Activated CD4-positive, CD25-positive, alpha-beta regulatory T cell treated with anti-CD3 and anti-CD28 coated beads, Interleukin-2, amount 50 U/mL, for 24 hours (primary cell): ENCODE results near the gene ZNF648.
"Not testable (repeated sequence)": the region's sequence is repeated elsewhere in the genome, so short reads cannot be mapped to it uniquely, and the experiment has no call there.

Source experiments
- ATAC-seq, 2 donors: fragments of 150-1000 bp; cut with Tn5 transposase; one replicate each; pipeline ENCODE4 v1.10.0; 2021; ENCODE audit warnings: mild to moderate bottlenecking in 1 of 2, moderate library complexity in 1 of 2

ZNF648 gene, protein sequence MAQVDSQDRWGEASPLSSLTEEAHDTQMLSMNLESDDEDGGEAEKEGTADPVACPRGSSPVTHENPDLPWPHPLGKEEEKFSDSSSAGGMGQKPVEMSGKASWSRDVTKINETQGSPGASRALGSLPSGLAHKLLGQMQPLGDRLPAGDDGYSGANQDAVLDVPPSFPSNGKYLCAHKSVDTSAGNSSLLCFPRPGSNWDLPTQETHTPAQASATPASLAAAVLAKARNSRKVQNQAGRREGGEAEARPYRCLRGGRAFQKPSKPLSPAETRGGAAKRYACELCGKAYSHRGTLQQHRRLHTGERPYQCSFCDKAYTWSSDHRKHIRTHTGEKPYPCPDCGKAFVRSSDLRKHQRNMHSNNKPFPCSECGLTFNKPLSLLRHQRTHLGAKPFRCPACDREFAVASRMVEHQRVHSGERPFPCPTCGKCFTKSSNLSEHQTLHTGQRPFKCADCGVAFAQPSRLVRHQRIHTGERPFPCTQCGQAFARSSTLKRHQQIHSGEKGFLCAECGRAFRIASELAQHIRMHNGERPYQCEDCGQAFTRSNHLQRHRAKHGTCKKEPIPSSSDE

DNA sequence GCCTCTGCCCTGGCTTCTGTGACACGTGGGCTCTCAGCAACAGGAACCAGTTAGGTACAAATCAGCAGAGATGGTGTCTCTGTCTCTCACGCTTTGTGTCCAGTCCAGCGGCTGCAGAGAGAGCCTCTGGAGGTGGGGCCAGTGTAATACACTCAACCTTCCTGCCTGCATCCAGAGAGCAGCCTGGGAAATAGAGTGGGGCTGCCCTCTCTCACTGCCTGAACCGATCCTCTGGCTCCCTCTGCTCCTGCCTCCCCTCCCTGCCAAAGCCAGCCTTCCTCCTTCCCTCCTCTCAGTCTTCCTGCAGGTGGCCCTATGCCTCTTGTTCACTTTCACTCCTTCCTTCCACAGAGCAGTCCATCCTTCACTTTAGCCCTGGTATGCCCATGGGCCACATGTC lies at the start of gene ZNF648:
Gene ZNF648 (minus strand): TSS at position 119 of the 400 bp plus-strand sequence. CDS start 3,702 bp downstream, outside the sequence.
- ATAC-seq, result no peak

DNA sequence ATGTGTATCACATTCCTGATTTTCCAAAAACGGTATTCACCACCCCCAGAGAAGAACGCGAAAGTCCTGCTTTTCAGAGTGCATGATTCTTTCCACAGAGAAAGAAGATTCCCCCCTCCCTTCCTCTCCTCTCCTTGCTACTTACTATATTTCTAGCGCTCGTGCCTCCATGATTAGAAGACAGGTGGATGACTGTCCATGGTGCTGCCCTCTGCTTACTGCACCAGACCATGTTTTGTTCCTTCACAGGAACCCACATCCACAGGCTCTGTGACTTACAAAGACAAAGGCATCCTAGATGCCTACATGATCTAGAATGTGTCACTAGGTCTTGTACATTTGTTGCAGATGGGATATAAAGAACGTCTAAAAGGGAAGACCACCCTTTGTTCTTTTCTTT lies 49.1 kb upstream of the ZNF648 start:
- ATAC-seq, result no peak

DNA sequence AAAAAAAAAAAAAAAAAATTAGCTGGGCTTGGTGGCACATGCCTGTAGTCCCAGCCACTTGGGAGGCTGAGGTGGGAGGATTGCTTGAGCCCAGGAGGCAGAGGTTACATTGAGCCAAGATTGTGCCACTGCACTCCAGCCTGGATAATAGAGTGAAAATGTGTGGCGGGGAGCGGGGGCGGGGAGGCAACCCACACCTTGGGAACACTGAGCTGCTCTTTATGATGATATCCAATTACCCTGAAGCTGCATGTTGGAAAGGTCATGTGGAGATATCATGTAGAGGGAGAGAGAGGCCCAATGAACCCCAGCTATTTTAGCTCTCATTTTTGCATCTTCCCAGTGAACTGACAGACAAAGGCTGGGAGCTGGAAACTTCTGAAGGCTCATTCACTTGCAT lies 48.3 kb upstream of the ZNF648 start:
- ATAC-seq, result no peak

DNA sequence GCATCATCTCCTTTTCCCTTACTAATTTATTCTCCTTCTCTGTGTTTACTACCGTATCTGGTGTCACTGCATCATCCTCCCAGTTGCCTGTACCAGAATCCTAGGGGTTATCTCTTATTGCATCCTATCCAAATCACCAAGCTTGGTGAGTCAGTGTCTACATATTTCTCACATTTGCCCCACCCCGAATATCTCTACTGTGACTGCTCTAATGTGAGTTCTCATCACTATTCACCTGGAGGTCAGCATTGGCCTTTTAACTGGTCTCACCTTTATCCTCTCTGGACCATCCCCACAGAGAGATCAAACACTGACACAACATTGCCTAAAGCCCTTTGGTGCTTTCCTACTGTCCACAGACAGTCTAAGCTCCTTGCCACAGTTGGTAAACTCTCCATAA lies 45.7 kb upstream of the ZNF648 start:
- ATAC-seq, result no peak

DNA sequence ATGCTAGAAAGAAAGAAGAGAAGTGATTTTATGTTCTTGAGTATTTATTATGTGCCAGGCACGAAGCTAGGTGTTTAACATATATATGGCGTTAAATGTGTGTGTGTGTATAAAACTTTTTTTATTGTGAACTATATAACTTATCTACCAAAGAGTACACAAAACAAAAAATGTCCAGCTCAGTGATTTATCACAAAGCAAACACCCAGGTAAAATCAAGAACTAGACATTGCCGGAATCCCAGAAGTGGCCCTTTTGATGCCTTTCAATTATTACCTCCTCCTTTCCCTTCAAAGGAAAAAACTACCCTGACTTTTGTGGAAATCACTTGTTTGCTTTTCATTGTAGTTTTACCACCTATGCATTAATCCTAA lies 40.5 kb upstream of the ZNF648 start:
- no peak for ATAC-seq

DNA sequence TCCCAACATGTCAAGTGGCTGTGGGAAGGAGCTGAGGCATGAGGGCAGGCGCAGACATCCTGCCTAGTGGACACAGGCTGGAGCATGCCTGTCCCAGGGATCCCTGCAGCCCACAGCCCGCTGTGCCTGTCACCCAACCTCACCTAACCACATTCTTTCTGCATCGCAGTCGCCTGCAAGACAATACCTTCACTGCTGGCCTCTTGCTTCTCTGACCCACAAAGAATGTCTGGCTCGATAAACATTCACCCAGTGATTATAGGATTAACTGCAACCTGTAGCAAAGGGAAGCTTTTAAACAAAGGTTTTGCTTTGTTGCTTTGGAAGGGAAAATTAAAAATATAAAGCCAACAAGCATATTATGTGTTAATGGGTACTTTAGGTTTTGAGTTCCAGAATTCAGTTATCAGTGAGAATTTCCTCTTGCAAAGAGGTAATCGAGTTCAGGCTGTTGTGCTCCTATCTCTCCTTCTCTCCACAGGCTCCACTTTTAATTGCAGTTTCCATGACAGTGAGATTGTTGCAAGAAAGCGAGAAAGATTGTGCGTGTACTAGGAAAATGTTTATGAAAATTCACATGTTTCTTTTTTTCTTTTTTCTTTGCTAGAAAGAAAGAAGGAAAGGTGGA lies 40.0 kb upstream of the ZNF648 start:
- no peak for ATAC-seq

DNA sequence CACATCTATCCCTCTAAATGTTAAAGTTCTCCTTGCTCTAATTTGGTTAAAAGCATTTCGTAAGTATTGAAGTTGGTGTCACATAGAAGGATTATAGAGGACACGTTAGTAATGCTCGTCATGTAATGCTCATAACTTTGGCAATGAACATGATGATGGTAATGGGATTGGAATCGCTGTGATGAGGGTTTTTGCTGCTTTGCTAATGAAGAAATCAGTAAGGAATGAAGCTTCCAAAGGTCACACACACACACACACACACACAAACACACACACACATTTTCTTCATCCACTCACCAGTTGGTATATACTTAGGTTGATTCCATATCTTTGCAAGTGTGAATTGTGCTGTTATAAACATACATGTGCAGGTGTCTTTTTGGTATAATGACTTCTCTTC lies 36.8 kb upstream of the ZNF648 start:
- ATAC-seq, result no peak

DNA sequence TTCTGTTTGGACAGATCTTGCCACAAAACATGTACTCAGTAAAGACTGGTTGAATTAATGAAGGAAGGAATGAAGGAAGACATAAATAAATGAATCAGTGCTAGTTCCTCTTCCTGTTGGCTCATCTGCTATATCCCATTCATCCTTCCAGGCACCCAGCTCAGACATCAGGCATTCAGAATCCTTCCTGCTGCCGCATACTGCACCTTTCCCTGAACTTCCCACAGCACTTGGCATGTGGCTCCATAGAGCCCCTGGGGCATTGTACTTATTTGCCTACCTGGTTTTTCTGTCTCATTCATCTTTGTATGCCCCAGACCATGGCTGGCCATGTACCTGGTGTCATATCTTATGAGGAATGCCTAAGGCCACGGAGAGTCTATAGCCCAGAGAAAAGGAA lies 34.4 kb upstream of the ZNF648 start:
- ATAC-seq, result no peak

DNA sequence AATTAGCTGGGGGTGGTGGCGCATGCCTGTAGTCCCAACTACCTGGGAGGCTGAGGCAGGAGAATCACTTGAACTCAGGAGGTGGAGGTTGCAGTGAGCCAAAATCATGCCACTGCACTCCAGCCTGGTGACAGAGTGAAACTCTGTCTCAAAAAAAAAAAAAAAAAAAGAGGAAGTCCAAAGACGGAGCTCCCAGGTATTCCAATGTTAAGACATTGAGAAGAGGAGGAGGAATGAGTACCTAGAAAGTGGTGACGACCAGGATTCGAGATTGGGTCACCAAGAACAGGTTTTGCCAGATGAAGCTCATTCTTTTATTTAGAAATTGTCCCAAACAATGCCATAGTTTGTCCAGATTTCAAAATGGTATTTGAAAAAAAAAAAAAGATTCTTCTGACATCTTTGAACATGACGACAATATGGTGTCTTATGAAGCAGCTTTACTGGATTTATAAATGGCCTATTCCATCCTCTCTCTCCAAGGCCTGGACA lies 33.0 kb upstream of the ZNF648 start:
- ATAC-seq, result not testable (repeated sequence)

DNA sequence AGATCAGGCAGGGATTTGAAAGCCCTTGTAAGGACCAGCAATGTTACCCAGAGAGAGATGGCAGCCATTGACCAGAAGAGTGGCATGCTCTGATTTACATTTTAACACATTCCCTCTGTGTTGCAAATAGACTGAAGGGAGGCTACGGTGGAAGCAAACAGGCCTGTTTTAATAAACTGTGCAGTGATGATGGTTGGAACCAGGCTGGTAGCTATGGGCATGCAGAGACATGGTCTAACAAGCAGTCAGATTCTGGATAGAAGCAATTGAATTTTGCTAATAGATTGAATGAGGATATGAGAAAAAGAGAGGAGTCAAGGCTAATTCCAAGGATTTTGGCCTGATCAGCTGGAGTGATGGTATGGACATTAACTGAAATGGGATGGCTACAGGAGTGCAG lies 32.3 kb upstream of the ZNF648 start:
- ATAC-seq, result no peak

DNA sequence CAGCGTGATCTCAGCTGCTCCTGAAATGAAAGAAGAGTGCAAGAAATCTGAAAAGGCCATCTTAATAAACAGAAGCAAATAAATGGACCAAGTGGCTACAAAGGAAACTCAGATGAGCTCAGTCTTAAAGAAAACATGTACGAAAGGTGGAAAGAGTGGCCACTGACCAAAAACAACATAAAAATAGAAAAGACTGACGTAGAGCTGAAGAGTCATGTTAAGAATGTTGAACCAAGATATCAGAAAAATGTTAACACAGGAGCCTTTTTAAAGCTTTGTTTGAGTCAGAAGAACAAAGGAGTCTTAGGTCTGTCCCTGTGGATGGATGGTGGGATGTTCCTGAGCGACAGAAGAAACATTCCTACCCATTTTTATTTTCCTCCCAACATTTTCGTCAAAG lies 30.8 kb upstream of the ZNF648 start:
- no peak for ATAC-seq

DNA sequence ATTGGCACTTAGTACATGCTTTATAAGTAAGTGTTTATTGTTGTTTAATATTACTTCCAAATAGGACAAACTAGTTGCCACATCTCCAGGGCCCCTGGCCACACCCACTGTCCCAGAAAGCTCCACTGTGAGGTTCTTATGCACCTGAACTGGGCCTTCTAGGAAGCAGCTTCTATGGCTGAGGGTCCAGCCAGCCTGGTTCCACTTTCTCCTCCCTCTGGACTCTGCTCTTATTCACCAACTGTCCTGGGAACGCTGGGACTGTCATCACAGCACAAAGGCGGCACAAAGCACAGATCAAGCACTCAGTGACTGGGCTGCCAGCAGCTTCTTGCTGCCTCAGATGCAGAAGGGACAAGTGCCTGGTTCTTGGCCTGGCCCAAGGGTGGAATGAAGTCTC lies 29.6 kb upstream of the ZNF648 start:
- ATAC-seq, result no peak

DNA sequence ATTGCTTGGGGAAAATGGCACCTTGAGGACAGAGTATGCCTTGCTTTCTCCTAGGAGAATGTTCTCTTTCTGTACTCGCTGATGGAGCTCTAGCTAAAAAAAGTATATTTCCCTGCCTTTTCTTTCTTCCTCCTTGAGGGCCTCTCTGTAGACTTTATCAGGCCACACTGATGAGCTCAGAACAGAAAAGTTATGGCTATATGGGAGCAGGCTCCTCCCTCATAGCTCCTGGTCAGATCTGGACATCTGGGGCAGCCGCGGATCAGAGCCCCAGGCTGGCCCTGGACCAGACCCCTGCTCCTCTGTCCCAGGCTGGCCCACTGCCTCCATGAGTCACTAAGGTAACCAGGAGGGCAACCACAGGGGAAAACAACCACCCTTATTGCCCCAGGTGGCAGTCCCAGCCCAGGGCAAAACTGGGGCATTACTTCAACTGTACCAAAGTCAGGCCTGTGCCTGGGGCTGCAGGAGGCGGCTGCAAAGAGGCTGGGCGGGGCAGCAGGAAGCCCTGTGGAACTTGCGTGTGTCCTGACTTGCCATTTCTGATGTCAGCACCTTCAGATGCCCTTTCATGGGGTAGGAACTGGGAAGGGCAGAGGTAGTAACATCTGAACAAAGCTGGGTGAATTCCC lies 26.3 kb upstream of the ZNF648 start:
- ATAC-seq, result no peak

DNA sequence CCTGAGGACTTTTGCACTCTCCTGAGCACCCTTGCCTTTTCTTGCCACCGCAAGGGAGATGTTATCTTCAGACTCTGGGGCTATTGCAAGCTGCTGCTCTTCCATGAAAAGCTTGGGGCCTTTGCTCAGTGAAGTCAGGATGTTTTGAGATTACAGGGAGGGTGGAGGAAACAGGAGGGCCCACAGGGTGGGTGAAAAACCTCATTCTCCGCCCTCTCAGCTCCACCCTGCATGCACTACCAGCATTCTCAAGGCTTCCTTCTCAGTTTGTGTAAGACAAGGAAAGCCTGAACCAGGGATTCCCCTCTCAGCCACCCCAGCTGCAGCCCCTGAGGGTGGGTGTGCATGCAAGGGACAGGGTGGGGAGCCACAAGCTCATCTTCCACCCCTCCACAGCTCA lies 25.8 kb upstream of the ZNF648 start:
- ATAC-seq, result no peak

DNA sequence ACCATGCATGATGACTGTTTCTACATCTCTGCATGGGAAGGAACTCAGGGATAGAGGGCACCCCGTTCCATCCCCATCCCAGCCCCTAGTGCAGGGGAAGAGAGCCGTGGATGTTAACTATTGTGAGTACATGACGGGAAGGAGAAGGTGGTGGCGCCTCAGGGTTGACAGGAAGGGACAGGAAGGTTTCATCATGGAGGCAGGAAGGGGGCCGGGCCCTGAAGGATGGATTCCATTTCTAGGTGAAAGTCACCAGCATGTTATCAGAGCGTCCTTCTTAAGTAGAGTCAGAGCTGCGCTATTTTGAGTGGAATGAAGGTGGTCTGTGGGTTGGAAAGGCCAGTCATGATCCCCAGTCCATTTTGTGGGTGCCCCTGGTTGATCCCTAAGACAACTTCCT lies 25.1 kb upstream of the ZNF648 start:
- no peak for ATAC-seq

DNA sequence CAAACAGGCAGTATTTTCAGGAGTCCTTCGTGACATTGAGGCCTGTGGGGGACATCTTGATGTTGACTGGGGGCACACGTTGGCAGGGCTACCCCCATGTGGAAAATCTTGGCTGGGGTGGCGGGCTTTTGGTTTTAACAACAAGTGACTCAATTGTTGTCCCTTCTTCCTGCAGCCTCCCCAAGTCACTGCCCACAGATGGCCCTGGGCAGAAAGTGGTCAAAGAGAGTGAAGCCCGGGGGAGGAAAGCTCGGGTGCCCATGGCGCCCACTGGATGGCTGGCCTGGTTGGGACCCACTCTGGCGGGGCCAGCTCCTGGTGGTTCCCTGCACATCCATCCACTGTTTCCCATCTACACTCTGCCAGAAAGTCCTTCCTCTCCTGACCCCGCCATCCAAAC lies 24.6 kb upstream of the ZNF648 start:
- no peak for ATAC-seq

DNA sequence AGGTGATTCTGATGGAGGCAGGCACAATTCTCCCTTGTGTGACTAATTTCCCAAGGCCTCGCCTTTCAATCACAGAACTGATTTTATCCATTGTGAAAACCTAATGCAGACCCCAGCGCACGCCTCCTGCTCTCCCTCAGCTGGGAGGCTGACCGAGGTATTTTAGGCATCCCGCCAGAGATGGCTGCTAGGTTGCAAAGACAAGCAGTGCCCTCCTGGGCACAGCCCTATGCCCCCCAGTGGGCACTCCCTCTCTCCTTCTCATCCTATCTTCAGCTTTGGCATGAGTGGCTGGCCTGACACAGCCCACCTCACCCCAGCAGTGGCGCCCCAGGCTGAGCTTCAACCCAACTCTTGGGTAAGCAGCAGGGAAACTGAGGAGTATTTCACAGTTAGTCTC lies 24.2 kb upstream of the ZNF648 start:
- ATAC-seq, result no peak

DNA sequence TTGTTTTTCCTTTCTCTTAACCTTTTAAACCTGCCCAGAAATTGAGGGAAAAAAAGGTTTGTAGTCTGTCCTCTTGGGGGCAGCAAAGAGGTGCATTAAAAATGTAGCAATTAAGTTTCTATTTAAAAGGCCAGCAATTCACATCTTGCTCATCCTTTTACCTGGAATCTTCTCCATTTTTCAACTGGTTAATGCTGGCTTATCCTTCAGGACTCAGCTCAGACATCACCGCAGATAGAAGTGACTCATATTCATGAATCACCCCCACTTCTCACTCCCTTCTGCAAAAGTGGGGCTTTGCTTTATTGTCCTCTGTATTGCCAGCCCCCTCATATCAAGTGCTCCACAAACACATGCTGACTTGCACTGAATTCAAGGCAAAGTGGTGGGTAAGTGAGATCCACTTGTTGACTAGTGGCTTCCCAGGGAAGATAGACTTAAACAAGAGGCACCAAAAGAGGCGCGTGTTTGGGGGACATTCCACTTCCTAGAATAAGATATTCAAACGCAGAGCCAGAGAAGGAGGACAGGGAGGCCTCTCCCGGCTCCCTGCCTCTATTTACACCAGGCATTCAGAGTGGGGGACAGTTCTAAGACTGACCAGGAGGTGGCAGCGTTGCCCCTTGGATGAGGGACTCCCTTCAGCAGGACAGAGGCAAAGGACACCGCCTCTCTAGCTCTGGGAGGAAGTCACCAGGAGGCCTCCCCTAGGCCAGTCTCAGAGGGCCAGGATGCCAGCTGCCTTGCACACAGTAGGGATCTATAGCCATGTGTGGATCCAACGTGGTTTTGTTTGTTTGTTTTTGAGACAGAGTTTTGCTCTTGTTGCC lies 23.2 kb upstream of the ZNF648 start:
- peak; percentile 66 to 84 for ATAC-seq

DNA sequence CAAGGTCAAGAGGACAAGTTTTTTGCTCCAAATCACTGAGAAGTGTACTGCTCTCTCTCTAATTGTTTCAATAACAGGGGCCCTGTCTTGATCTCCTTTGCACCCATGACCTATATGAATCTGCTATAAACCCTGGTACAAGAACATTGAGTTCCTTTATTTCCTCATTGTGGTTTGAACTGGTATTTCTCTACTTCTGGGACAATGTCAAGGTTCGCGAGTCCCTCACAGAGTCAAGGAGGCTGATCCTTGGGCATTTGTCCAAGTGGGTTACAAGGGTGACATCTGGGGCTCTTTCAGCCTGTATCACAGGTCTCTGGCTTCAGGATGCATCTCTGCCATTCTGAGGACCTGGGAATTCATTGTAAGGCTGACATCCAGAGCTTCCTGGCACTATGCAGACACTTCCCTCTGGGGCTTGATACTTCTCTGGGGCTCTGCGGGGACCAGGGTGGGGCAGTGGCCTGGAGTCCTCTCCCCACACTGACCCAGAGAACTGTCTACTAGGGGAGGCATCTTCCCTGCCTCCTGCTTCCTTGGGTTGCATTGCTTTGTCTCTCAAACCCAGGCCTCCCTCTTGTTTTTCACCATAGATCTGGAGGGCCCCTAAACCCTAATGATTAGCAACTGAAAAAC lies 22.5 kb upstream of the ZNF648 start:
- ATAC-seq, result no peak

DNA sequence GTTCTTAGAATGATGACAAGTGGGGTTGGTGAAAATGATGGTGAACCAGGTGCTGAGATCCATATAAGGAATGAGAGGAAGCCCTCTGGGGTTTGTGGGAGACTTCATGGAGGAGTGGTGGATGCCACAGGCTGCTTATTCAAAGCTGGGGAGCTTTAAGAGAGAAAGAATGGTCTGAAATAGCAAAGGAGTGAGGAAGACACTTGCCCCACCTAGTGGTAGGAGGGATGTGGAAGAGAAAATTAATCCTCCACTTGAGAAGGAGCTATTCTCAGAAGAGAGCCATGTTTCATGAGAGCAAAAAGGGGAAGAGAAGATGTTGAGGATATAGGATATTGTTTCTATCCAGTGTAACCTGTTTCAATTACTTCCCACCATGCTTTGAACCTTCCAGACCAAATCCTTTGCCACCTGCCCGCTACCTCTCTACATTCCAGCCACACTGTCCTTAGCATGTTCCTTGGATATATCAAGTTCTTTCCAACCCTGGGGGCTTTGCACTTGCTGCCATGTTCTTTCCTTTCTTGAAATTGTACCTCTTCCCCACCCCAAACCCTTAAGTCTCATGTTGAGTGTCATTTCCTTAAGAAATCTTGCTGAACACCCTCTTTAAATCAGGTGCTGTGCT lies 19.6 kb upstream of the ZNF648 start:
- no peak for ATAC-seq

DNA sequence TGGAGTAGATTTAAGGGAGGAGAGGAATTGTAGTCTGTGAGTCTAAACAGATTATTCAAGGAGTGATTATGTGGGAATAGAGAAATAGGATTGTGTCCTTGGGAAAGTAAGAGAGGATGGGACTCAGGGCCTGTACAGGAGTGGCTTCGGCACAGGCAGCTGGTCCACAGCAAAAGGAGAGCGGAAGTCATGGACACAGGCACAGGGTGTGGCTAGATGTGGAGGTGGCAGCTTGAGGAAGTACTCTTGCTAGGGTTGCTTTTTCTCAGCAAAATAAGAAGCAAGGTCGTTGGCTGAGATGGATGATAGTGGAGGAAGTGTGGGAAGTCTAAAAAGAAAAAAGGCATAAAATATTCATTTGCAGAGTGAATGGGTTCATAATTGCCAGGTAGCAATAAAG lies 18.5 kb upstream of the ZNF648 start:
- no peak for ATAC-seq

DNA sequence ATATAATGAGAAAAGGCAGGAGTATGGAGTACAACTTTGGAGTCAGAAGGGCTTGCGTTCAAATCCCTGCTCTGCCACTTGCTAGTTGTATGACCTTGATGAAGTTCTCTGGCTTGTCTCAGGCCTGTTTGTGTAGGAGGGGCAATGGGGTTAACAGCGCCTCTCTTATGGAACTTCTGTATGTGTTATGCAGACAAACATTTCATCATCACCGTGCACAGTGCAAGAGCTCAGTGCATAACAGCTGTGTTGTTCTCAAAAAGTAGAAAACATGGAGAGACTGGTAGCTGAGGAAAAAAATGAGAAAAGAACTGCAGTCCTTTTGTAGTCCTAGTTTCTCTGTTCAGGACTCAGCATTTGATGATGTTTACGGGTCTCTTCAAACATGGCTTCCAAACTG lies 10.4 kb upstream of the ZNF648 start:
- no peak for ATAC-seq
